ENCODE results near the gene GPR35.

The GPR35 gene

DNA sequence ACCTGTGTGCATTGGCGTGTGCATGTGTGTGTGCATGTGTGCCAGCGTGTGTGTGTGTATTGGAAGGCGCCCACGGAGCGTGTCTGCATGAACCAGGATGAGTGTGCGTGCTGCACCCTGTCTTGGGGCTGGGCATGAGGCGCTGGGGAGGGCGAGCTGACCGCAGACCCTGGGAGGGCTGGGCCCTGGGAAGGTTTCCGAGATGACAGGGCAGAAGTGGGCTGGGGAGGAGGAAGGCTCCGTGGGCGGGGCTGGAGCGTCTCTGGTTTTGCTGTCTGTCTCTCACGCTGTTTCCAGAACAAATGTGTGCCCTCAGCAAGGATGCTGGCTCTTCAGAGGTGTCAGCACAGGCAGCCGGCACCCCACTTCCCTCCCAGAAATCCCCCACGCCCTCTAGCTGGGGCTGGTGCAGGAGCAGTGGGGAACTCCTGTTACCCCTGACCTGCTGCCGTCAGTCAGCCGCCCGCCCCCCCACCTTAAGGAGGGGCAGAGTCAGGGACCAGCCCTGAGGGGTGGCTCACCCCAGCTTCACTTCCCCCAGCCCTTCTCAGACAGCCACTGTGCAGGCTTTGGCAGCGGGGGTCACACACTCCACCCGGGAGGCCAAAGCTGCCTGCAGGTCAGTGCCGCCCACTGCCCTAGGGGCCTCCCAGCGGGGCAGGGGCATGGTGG is at the start of gene GPR35:
TSS of gene GPR35 (plus strand) at position 531 of the 672 bp plus-strand sequence. CDS start 4,473 bp downstream, outside the sequence.
- no peak for DNase-seq

DNA sequence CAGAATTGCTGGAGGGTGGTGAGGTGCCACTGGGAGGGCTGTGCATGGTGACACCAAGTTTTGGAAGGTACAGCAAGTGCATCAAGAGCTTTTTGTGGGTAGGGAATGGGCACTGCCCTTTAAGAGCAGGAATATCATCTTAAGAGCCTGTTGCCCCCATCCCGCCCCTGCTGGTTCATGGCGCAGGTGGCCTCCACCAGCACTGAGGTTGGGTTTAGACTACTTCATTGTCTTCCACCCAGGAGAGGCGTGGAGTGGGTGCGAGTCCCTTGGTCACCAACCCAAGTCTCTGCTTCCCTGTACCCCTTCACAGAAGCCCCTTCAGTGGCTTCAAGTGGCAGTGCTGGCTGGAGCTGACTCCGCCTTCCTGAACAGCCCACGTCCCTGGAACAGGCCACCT is 49.2 kb upstream of the GPR35 start:
- no peak for DNase-seq

GRCh38 chr2:240576436-240577205 is 48.7 kb upstream of the GPR35 start:
- no peak for DNase-seq

DNA sequence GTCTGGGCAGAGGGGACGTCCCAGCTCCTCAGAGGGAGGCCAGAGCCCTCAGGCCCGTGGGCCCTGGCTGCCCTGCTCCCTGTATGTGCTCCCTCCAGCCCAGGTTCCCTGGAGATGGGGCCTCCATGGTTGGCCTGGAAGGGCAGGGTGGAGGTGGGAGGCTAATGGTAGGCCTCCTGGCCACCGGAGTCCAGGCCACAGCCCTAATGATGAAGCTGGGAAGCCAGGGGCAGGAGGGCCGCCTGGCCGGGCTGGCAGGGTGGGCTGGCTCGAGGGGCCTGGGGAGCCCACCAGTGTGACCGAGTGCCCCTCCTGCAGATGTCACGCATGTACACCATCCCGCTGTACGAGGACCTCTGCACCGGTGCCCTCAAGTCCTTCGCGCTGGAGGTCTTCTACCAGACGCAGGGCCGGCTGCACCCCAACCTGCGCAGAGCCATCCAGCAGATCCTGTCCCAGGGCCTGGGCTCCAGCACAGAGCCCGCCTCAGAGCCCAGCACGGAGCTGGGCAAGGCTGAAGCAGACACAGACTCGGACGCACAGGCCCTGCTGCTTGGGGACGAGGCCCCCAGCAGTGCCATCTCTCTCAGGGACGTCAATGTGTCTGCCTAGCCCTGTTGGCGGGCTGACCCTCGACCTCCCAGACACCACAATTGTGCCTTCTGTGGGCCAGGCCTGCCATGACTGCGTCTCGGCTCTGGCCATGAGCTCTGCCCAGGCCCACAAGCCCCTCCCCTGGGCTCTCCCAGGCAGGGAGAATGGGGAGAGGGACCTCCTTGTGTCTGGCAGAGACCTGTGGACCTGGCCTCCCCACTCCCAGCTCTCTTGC is 47.8 kb upstream of the GPR35 start:
- no peak for DNase-seq

GRCh38 chr2:240578110-240578450 is 47.2 kb upstream of the GPR35 start:
- DNase-seq, result no peak

DNA sequence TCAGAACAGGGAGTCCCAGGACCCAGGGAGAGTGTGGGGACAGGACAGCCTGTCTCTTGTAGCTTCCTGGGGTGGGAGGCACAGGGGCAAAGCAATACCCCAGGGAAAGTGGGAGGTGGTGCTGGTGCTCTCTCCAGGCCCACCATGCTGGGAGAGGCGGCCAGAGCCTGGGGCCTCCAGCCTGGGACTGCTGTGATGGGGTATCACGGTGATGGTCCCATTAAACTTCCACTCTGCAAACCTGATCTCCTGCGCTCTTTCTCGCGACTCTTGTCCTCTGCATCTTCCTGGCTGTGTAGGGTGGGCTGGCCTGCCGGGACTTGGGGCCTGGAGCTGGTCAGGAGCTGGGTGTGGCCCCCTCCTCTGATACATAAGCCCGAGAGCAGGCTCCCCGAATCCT is 46.8 kb upstream of the GPR35 start:
- DNase-seq, result no peak

- no peak for DNase-seq
Observed at GRCh38 chr2:240579071-240579762, 46.1 kb upstream of the GPR35 start.

GRCh38 chr2:240579771-240580614 is 45.3 kb upstream of the GPR35 start:
- peak; percentile 17 for DNase-seq

DNA sequence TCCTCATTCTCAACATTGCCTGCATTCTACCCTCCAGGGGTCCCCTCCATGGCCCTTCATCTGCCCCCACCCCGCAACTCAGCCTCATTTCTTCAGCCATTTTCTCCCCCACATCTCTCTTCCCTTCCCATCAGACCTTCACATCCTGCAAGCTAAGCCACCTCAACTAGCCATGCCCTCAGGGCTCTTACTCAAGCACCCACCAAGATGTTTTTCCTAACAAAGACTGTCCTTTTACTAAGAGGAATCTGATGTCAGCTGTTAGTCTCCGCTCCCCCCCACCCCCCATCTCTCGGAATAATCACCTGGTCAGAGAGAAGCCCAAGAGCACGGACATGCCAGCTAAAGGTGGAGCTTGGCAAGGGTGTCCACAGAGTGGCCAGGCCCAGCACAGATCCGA is 43.5 kb upstream of the GPR35 start:
- DNase-seq, result no peak

DNA sequence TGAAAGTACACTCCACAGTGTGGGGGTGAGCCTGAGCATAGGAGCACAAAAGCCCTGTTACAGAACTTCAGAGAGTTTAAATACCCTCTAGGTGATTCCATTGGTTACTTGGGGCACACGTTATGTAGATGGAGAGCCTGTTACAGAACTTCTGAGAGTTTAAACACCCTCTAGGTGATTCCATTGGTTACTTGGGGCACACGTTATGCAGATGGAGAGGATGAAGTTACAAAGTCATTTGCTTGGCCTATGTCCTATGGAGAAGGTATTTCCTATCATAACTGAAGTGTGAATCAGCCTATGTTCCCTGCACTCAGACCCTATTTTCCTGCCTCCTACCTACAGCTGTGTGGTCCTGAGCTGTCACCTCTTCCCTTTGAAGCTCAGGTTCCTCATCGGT is 42.5 kb upstream of the GPR35 start:
- no peak for DNase-seq

GRCh38 chr2:240583774-240584173 is 41.5 kb upstream of the GPR35 start:
- no peak for DNase-seq

- DNase-seq, result no peak
Observed at GRCh38 chr2:240584486-240585031, 40.7 kb upstream of the GPR35 start.

DNA sequence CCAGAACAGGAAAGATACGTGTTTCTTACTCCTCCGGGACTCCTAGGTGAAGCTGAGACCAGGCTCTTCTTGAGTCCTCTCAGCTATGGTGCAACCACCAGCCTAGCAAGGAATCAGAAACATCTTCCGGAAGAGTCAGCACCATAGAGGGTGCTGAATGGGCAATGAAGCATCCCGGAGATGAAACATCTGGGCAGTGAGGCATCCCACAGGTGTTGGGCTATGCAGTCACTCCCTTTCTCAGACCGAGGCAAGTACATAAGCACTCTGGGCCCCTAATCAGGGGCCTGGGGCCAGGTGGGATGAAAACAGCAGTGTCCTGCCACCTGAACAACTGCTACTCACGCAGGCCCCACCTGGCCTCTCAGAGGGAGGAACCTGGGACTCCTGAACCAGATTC is 40.2 kb upstream of the GPR35 start:
- DNase-seq, result no peak

- DNase-seq, result no peak
Observed at GRCh38 chr2:240585681-240586197, 39.5 kb upstream of the GPR35 start.

- DNase-seq, result peak; percentile 94
Observed at GRCh38 chr2:240586198-240586918, 38.9 kb upstream of the GPR35 start, which contains the start of gene CAPN10. Gene CAPN10 (plus strand): TSS chr2:240586734. CDS start chr2:240586912, 178 bp downstream.

- DNase-seq, result peak; percentile 51
Observed at GRCh38 chr2:240586919-240587800, 38.1 kb upstream of the GPR35 start.

- no peak for DNase-seq
Observed at GRCh38 chr2:240588006-240588655, 37.1 kb upstream of the GPR35 start.

GRCh38 chr2:240588669-240589068 is 36.6 kb upstream of the GPR35 start:
- DNase-seq, result no peak

DNA sequence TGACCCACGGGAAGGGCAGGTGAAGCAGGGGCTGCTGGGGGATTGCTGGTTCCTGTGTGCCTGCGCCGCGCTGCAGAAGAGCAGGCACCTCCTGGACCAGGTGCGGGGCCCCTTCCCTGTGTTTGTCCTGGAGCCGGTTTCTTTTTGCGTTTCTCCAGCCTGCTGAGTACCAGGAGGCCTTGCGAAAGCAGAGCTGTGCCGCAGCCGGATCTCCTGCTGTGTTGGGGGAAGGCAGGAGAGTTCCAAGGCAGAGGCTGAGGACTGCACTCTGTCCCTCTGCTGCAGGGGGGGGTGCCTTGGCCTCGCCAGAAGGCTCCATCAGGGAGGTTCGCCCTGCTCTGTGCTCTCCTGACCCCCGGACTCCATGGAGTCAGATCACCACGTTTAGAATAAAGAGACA is 35.9 kb upstream of the GPR35 start:
- no peak for DNase-seq
